HEK293T (cell line): ENCODE measurements around the gene IL1RN.

ENCODE experiments used
- CTCF ChIA-PET: fragments of 350-600 bp; formaldehyde crosslinking; extraction: SDS; loops from one replicate; lab custom pipeline; 2021; ENCODE audit warnings: antibody characterized with exemption, inconsistent platforms; lab: Yijun Ruan, JAX
- POLR2A ChIA-PET: fragments of 350-600 bp; formaldehyde crosslinking; extraction: SDS; loops from one replicate; lab custom pipeline; 2020; ENCODE audit warnings: antibody characterized with exemption, inconsistent platforms; lab: Yijun Ruan, JAX
- DNase-seq: peaks from one replicate; pipeline ENCODE4 v3.0.0; 2012; ENCODE audit warnings: mixed read lengths; ENCODE audit errors: extremely low spot score
- ARNT ChIP-seq: fragments of 450-650 bp; IDR thresholded peaks from 2 replicates; pipeline ENCODE4 v1.6.1; 2017; ENCODE audit warnings: mild to moderate bottlenecking
- BHLHE40 ChIP-seq: fragments of 450-650 bp; IDR thresholded peaks from 2 replicates; pipeline ENCODE4 v1.6.1; 2016; ENCODE audit warnings: mild to moderate bottlenecking, moderate library complexity, borderline replicate concordance
- CTBP1 ChIP-seq: fragments of 450-650 bp; IDR thresholded peaks from 2 replicates; pipeline ENCODE4 v1.6.1; 2016; ENCODE audit warnings: borderline replicate concordance
- ELF4 ChIP-seq: fragments of 450-650 bp; IDR thresholded peaks from 2 replicates; pipeline ENCODE4 v1.6.1; 2017; ENCODE audit warnings: antibody characterized with exemption
- FOXA1 ChIP-seq: fragments of 450-650 bp; IDR thresholded peaks from 2 replicates; pipeline ENCODE4 v1.6.1; 2016; ENCODE audit warnings: mild to moderate bottlenecking
- FOXK2 ChIP-seq: fragments of 450-650 bp; IDR thresholded peaks from 2 replicates; pipeline ENCODE4 v1.6.1; 2016; ENCODE audit warnings: mild to moderate bottlenecking
- FOXM1 ChIP-seq: fragments of 450-650 bp; IDR thresholded peaks from 2 replicates; pipeline ENCODE4 v1.6.1; 2017; ENCODE audit warnings: mild to moderate bottlenecking, borderline replicate concordance
- HDGF ChIP-seq: fragments of 450-650 bp; IDR thresholded peaks from 2 replicates; pipeline ENCODE4 v1.6.1; 2017; ENCODE audit warnings: antibody characterized with exemption, borderline replicate concordance
- L3MBTL2 ChIP-seq: fragments of 450-650 bp; conservative IDR thresholded peaks from 2 replicates; pipeline ENCODE4 v1.6.1; 2016; ENCODE audit warnings: mild to moderate bottlenecking
- LEF1 ChIP-seq: fragments of 450-650 bp; IDR thresholded peaks from 2 replicates; pipeline ENCODE4 v1.6.1; 2017; ENCODE audit warnings: mild to moderate bottlenecking, borderline replicate concordance
- NFRKB ChIP-seq: fragments of 450-650 bp; IDR thresholded peaks from 2 replicates; pipeline ENCODE4 v1.6.1; 2016; ENCODE audit warnings: mild to moderate bottlenecking, moderate library complexity
- SP1 ChIP-seq: fragments of 450-650 bp; IDR thresholded peaks from 2 replicates; pipeline ENCODE4 v1.6.1; 2017
- SUZ12 ChIP-seq: fragments of 450-650 bp; IDR thresholded peaks from 2 replicates; pipeline ENCODE4 v1.6.1; 2016; ENCODE audit warnings: mild to moderate bottlenecking
- TARDBP ChIP-seq: fragments of 450-650 bp; IDR thresholded peaks from 2 replicates; pipeline ENCODE4 v1.6.1; 2016
- ZNF384 ChIP-seq: fragments of 450-650 bp; IDR thresholded peaks from 2 replicates; pipeline ENCODE4 v1.6.1; 2016
- TF ChIP-seq, protein P1 (sequence below): fragments of 450-650 bp; IDR thresholded peaks from 2 replicates; pipeline ENCODE4 v1.6.1; 2016

The IL1RN gene

DNA sequence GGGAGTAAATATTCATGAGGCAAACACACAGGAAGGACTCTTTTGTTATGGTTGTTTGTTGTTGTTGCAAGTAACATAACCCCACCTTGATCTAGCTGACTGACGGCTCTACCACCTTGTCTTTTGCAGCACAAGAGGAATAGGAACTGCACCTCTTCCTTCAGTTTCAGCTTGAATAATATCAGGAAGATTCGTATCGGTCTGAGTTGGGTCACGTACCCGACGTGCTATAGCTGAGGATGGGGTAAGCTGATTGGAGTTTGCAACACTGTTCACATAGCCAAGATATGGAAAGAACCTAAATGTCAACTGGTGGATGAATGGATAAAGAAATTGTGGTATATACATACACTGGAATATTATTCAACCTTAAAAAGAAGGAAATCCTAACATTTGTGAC, 14.5 kb upstream of the IL1RN start:
- ChIA-PET POLR2A (no interaction called here), CTCF (no interaction called here)
- TF ChIP-seq L3MBTL2 = no peak
- TF ChIP-seq NFRKB = no peak
- TF ChIP-seq ARNT = no peak
- no peak for TF ChIP-seq CTBP1
- no peak for TF ChIP-seq FOXM1
- TF ChIP-seq SUZ12 = no peak
- TF ChIP-seq, protein P1, sequence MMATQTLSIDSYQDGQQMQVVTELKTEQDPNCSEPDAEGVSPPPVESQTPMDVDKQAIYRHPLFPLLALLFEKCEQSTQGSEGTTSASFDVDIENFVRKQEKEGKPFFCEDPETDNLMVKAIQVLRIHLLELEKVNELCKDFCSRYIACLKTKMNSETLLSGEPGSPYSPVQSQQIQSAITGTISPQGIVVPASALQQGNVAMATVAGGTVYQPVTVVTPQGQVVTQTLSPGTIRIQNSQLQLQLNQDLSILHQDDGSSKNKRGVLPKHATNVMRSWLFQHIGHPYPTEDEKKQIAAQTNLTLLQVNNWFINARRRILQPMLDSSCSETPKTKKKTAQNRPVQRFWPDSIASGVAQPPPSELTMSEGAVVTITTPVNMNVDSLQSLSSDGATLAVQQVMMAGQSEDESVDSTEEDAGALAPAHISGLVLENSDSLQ = no peak
- TF ChIP-seq ZNF384 = no peak
- no peak for TF ChIP-seq SP1
- TF ChIP-seq TARDBP = no peak
- TF ChIP-seq FOXK2 = no peak
- DNase-seq = no peak

DNA sequence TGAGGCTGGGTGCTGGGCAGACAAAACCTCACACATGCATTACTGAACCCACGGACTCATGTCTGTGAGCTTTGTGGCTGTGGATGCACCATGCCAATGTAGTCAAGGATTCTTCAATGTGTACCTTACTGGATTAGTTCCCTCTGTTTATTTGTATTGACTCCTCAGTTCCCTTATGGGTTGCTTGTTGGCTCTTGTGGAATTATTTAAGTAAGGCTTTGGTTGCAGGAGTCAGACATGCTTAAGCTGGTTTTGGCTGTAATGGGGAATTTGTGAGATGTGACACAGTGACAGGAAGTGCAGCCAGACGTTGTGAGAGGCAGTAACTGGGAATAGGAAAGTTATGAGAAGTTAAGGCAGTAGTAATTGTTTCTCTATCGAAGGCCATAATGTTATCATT, 13.6 kb upstream of the IL1RN start:
- TF ChIP-seq L3MBTL2 = no peak
- TF ChIP-seq FOXM1 = no peak
- no peak for TF ChIP-seq ZNF384
- DNase-seq = no peak
- ChIA-PET CTCF (interaction anchor here (1.8 kb wide), 1 partner anchor 34 kb away, joined by 6 read pairs; no protein-coding TSS in a partner anchor), POLR2A (no interaction called here)

DNA sequence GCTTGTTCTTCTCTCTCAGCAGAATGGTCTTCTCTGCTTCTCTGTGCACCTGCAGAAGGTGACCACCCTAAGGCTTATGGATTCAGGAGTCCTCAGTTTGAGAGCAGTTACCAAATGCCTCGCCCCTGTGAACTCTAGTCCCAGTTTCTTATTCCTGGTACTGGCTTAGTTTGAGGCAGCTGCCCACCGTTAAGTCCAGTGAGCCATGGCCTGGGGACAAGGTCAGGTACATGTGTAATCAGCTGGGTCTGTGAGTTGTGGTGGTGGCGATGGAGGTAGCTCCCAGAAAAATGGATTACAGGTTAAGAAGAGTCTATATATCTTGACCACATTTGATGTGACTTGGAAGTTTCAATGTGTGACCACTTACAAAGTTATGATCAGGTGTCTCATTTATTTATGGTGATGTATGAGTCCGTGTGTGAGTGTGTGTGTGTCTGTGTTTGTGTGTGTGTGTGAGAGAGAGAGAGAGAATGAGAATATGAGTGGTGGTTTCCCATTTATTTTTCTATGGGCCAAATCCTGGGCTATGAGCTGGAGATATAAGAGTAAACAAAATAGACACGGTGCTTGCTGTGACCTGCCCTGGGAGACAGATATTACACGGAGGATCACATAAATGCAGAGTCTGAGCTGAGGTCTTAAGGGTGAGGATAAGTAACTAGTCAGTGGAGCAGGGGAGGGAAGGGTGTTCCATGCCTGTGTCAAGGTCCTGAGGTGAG, 13.0 kb upstream of the IL1RN start:
- CTCF ChIA-PET = interaction anchor here (0.7 to 1.8 kb wide), 3 partner anchors 23 to 275 kb away, joined by 4 to 6 read pairs (median 5); no protein-coding TSS in a partner anchor
- POLR2A ChIA-PET = no interaction called here
- no peak for DNase-seq
- TF ChIP-seq LEF1 (no peak), FOXM1 (no peak), FOXA1 (no peak)

DNA sequence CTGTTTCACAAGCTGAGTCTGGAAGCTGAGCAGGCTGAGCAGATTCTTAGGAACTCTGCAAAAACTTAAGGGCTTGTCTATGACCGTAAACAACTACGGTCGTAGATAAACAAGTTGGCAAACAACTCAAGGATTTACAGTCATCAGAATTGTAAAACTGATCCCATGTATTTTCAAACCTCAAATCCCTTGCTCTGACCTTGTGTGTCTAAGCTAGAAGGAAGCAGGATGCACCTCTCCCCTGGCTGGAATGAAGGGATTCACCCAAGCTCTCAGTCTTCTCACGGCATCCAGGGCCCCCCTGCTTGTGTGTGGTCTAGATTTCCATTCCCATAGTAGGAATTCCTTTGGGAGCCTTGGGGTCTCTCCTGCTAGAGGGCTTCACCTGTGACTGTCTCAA, 12.4 kb upstream of the IL1RN start:
- CTCF ChIA-PET = interaction anchor here (0.7 to 1.8 kb wide), 3 partner anchors 22 to 275 kb away, joined by 4 to 6 read pairs (median 5); no protein-coding TSS in a partner anchor
- TF ChIP-seq CTBP1 (no peak), ELF4 (no peak), ZNF384 (no peak), LEF1 (no peak), NFRKB (no peak), SP1 (no peak), BHLHE40 (no peak), L3MBTL2 (no peak), SUZ12 (no peak), FOXA1 (no peak), FOXK2 (no peak), HDGF (no peak), ARNT (no peak)
- TF ChIP-seq, protein P1 = no peak
- no peak for DNase-seq
- POLR2A ChIA-PET = no interaction called here

DNA sequence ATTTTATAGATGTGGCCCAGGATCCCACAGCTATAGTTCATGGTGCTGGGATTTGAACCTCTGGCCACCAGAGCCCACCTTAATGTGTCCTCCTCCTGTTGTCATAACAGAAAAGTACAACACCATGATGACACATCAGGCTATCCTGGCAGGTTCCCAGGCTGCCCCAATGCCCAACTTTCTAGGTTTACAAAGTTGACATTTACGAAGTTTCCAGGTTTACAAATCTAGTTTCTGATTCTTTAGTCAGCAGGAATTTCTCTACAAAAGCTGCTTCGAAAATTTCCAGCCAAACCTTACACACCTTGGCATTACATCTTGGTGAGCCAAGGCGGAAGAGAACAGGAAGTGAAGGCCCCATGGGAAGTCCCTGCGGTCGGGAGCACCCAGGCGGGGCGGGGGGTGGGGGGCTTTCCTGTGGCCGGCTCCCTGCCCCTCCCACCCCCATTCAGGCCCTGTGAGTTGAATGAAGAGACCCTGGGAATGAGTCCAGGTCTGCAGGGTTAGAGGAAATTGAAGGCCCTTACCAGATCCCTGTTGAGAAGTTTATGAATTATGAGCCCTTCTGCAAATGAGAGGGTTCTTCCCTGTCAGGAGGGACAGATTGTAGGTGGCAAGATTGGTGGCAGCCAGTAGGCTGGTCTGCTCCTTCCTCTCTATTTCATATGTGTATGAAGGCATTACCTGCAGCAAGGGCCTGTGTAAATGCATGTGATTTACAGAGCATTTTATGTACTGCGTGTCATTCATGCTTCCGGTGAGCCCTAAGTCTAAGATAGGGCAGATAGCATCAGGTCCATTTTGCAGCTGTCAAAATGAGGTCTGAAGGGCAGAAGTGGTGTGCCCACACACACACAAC, 11.1 kb upstream of the IL1RN start:
- no peak for DNase-seq
- POLR2A ChIA-PET = no interaction called here
- CTCF ChIA-PET = interaction anchor here (0.5 kb wide), 1 partner anchor 32 kb away, joined by 3 read pairs; no protein-coding TSS in a partner anchor
- no peak for TF ChIP-seq L3MBTL2
- TF ChIP-seq TARDBP = no peak
- no peak for TF ChIP-seq CTBP1
- TF ChIP-seq HDGF = no peak
- no peak for TF ChIP-seq FOXM1
- TF ChIP-seq ELF4 = no peak
- no peak for TF ChIP-seq NFRKB
- no peak for TF ChIP-seq ARNT

DNA sequence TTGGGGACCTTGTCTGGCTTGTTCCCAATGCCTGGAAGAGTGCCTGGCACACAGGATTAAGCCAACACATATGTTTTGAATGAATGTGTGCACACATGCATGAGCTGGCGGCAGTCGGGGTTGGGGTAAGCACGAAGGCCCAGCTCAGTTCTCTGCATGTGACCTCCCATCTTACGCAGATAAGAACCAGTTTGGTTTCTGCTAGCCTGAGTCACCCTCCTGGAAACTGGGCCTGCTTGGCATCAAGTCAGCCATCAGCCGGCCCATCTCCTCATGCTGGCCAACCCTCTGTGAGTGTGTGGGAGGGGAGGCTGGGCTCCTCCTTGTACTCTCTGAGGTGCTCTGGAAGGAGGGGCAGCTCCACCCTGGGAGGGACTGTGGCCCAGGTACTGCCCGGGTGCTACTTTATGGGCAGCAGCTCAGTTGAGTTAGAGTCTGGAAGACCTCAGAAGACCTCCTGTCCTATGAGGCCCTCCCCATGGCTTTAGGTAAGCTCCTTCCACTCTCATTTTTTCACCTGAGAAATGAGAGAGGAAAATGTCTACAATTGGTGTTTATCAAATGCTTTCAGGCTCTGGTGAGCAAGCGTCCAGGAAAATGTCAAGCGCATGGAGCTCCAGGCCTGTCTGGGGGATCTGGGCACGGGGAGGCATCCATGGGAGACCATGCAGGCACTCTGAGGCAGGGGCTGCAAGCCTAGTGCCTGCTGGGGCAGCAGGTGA, 9.7 kb upstream of the IL1RN start:
- ChIA-PET CTCF (interaction anchor here (1.9 kb wide), 1 partner anchor 19 kb away, joined by 7 read pairs; no protein-coding TSS in a partner anchor), POLR2A (no interaction called here)
- no peak for TF ChIP-seq TARDBP
- no peak for TF ChIP-seq FOXA1
- TF ChIP-seq FOXM1 = no peak
- no peak for TF ChIP-seq ZNF384
- no peak for TF ChIP-seq LEF1
- TF ChIP-seq HDGF = no peak
- TF ChIP-seq SP1 = no peak
- TF ChIP-seq ARNT = no peak
- TF ChIP-seq BHLHE40 = no peak
- no peak for TF ChIP-seq NFRKB
- no peak for TF ChIP-seq FOXK2
- TF ChIP-seq CTBP1 = no peak
- TF ChIP-seq SUZ12 = no peak
- TF ChIP-seq L3MBTL2 = no peak
- no peak for DNase-seq
